HG03103 (cell line): Measurements from ENCODE around the gene HTR5A.

ENCODE experiments used
- ATAC-seq: cut with Tn5 transposase; IDR thresholded peaks from one replicate; pipeline ENCODE4 v1.9.1; 2021; ENCODE audit warnings: low read depth; ENCODE audit not compliant: unreplicated experiment

Gene HTR5A

DNA sequence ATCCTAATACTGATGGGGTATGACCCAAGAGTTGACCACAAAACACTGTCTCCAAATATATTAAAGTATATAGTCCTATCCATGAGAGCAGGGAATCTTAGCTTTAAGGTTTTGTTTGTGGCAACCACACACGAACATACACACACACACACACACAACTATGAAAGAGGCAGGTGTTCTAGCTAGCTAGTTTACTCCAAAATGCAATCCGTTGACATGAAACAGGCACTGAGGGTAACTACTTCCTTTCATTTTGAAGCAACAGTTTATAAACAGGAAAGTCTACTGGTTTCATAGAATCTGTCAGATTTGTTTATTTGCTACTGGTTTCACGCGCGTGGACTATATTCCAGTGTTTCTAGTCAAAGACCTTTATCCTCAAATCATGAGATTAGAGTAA is 14.8 kb downstream of the HTR5A start:
- no peak for ATAC-seq

DNA sequence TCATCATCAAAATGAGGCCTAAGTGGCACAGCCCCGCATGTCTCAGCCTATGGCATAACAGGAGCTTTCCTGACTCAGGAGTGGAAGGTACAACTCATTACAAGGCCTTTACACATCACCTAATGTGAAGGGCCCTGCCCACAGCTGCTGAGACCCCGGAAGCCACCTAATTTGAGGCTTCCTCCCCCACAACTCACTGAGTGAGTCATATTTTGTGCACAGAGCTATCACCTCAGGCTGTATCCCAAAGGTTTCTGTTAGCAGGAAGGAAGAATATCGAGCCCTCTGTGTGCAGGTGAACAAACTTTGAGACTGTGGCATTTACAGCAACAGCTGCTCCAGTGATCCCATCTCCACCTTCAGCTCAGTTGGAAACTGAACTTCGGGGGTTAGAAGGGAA is 20.6 kb downstream of the HTR5A start:
- ATAC-seq = no peak

DNA sequence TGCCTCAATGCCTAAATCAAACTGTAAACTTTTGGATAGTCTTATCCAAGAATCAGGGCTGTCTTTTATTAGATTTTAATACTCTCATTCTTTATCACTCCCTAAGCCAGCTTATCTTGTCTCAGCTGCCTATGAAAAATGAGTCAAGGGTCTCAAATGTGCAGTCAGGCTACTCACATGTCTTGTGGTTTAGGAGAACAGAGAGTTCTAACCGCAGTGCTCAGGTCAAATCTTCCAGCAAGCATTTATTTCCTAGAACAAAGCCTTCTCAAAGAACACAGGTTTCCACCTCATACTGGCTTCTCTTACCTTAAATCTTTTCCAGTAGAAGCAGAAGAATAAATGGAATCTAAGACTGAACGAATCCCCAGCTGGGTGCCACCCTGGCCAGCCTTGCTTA is 23.5 kb downstream of the HTR5A start:
- ATAC-seq = no peak

DNA sequence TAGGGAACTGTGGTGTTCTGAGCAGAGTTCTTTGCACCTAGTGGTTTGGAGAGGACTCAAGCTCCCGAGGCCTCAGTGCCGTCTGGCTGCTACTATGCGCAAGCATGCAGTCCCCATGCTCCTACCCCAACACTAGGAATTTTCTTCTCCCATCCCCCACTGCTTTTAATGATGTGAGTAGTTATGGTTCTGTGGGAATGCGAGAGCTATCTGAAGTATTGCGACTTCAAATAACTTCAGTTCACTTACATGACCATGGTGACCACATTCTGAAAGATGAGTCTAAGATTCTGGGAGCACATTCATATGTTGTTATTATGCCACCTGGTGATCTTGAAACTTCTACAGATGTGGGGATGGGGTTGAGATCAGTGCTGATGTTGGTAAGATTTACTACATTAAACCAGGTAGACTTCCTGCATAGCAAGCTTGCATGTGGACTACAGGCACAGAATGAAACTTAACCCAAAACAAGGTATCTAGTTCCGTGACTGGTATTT is 24.6 kb downstream of the HTR5A start:
- no peak for ATAC-seq

DNA sequence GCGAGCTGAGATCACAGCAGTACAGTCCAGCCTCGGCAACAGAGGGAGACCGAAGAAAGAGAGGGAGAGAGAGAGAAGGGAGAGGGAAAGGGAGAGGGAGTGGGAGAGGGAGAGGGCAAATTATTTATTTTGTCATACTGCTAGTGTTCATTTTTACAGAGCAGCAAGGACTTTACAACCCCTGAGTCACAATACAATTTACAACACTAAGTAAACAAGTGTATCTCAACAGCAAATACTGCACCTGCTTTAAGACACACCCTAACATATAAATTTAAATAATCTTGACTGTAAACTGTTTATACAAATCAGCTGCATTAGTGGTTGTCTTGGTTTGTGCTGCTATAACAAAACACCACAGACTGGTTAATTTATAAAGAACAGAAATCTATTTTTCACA is 27.2 kb downstream of the HTR5A start:
- no peak for ATAC-seq

DNA sequence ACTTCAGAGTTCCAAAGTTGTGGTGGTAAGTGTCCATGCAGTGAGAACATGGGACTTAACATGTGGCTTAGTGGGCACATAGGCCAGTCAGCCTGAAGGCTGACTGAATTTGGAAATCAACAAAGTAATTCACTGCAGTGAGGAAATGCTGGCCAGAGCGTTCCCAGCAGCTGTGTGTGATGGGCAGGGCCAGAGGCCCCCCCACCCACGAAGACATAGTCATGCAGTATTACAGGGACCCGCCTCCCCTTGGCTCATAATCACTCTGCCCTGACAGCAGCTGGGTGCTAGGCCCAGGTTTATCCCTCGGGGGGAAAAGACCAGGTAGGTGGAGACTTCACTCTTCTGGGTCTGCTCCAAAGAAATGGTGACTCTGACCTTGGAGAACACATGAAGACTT is 33.7 kb downstream of the HTR5A start:
- no peak for ATAC-seq

DNA sequence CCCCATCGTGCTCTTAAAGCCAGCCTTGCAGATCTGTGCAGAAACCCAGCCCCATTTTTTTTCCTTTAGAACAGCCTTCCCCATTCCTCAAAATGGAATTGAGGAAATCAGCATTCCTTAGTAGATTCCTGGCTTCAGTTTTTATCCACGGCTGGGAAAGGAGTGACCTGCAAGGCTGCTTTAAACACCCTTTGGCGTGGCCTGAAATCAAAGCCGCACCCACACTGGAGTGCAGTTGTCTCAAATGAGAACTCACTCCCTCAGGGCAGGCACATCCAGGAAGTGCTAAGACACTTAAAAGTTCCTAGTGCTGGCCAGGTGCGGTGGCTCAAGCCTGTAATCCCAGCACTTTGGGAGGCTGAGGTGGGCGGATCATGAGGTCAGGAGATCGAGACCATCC is 34.8 kb downstream of the HTR5A start:
- ATAC-seq = no peak

DNA sequence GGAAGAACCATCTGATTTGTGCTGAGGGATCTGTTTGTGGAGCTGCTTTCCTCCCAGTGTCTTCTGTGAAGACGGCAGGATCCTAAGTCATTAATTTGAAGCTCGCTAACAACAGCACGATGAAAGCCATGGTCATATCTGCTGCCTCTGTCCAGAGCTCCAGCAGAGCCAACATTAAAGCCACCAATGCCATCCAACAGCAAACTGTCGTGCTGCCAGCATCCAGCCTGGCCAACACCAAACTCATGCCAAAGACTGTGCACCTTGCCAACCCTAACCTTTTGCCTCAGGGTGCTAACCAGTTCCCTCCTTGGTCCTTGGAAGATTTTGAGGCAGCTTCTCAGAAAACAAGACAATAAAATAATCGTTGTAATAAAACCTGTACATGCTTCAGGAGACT is 36.2 kb downstream of the HTR5A start:
- ATAC-seq = no peak

DNA sequence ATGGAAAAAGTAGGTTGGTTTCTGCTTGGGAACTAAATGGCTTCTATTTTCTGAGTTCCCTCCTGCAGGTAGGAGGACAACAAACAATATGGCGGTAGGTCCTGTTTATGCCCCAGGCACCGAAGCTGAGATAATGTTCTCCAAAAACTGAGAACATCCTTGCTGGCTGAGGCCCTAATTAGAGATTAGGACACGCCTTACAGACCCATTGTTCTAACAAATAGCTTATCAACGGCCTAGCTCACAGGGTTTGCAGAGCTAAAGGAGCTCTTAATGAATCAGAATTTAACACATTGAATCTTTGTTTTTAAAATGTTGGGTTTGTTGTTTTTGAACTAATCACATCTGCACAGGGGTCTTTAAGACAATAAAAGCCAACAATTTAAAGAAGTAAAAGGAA is 37.0 kb downstream of the HTR5A start:
- no peak for ATAC-seq

DNA sequence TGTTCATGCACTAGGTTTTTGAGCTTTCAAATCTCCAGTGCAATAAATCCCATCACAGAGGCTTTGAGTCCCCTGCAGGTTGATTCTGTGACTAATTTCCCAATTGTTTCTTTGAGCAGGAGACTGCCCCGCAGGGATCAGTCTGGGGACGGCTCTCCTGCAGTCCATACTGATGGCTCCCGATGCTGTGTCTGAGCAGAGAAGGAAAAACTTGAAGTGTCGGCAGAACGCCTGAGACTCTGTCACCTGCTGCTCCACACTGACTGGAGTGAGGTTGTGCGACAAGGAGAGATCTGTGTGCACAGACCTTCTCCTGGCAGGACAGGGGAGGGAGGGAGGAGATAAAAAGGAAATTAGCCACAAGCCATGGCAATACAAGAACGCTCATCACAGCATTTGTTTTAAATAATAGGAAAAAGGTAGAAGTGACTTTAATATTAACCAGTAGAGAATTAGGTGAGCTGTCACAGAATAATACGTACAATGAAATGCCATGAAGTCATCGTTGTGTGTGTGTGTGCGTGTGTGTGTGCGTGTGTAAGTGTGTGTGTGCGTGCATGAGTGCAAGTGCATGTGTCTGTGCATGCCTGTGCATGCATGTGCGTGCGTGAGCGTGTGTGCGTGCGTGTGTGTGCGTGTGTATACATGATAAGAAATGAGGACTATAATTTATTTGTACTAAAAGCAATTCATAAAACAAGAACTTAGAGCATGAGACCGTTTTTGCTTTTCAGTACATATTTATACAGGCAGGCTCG is 38.2 kb downstream of the HTR5A start:
- ATAC-seq = no peak

DNA sequence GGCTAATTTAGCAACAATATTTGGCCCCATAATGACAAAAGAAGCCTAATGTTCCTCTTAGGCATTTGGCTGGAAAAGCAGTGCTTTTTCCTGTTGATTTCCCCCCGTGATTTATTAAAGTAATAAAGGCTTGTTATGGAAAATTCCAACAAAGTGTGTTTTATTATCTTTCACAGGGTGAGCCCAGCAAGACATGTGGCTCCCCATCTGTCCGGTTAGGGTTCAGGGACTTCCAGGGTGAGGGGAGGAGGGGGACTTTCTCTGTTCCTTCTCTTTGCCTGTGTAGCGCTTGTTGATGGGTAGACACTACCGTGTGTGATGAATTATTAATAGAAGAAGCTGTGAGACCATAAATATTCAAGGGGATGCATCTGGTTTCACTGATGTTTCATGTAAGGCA is 39.0 kb downstream of the HTR5A start:
- ATAC-seq = no peak

DNA sequence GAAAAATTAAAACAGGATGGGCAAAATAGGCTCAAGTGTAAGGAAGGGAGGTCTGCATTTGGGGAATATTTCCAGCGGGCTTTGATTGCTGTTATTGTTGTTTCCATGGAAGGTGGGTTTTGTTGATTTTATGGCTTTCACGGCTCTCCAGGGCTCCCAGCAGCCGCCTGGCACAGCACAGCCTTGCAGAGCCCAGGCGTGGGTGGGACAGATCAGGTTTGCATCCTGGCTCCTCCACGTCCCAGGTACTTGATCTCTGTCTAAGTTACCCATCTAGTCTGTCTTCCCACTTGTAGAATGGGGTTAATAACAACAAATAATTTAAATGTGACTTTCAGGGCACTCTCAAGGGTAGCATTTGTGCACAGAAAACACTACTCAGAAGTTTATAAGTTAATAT is 45.2 kb downstream of the HTR5A start:
- ATAC-seq = no peak

DNA sequence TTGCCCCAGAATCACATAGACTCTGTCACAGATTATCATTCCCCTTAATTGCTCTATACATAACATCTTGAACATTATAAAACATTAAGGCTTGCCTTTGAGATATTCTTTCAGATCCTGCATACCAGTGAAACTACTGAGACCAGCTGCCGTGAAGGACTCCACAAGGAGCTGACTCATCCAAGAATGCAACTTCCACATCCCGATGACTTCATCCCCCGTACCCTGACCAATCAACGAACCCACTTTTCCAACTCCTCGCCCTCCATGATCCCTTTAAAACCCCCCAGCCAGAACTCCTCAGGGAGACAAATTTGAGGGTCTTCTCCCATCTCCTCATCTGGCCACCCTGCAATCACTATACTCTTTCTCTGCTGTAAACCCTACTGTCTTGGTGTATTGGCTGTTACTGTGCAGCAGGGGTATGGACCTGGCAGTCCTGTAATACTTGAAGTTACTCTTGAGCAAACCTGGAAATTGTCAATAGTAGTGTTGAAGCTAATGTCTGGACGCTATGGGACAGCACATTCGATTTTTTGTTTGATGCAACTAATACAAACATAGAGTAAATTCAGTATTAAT is 49.8 kb downstream of the HTR5A start:
- ATAC-seq = no peak

DNA sequence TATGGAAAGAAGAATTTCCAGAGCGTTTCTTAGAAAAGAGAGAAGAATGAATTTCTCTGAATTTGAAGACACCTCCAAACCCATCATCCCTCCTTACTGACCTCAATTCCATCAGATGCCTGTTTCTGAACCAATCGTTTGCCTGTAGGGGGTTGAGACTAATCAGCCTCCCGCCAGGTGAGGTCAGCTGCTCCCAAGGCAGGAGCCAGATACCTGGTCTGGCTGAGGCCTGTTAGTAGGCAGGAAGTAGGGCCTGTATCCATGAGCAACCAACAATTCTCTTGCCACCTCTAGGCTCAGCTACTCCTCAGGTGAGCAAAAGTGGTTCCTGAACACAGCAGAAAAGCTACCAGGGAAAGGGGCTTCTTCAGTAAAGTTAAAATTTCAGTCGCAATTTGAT is 50.3 kb downstream of the HTR5A start:
- ATAC-seq = no peak

DNA sequence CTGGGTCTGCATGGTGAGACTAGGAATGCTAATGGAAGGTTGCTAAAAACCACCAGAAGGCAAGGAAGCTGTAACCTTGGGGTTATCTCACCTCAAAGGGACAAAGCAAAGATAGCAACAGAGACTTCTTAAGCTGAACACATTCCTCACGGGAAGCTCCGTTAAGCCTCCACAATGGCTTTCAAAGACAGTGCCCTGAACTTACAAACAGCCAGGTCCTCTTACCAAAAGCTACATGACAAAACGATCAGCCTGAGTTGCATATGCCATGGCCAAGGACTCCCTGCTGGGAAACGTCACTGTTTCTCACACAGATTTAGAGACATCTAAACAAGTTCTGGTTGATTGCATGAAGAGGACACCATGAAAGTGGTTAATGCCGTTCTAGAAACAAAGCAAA is 52.7 kb downstream of the HTR5A start:
- no peak for ATAC-seq

DNA sequence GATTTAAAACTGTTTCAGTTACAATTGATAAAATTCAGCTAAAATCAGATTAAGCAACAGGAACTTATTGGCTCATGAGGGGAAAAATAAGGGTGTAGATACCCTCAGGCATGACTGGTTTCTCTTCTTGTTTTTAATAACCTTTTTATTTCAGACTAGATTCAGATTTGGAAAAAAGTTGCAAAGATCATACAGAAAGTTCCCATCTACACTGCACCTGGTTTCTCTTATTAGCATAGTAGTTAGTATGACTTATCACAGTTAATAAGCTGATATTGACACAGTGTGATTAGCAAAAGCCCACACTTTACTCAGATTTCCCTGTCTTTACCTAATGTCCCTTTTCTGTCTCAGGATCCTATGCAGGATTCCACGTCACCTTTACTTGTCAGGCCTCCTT is 53.3 kb downstream of the HTR5A start:
- no peak for ATAC-seq

DNA sequence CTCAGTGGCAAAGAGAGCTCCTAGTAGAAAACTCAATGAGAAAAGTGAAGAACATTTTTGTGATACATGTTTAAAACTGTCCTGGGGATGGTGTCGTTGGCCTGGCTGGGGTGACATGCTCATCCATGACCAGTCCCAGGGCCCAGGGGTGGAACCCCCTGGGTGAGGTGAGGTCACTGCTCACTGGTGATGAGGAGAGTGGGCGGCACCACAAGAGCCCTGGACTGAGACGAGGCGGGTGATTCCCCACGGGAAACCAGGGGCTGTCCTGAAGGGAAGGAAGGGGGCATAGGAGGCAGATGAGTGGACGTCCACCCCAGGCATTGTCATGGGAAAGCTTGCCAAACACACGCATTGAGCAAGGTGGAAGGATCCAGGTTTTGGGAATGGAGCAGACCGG is 54.6 kb downstream of the HTR5A start:
- ATAC-seq = no peak

DNA sequence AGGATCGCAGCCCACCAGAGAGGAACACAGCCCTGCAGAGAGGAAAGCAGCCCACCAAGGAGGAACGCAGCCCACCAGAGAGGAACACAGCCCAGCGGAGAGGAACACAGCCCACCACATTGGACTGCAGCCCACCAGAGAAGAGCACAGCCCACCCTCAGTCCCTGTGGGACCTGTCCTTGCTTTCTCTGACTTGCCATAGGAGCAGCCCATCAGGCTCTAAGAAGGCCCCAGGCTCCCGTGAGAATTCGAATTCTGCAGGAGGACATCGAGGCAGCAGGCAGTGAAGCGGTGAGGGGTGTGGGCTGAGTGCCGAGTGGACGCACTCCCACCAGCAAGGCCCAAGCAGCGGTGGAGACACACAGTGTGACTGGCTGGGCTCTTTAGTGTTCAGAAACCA is 59.1 kb downstream of the HTR5A start:
- ATAC-seq = no peak

DNA sequence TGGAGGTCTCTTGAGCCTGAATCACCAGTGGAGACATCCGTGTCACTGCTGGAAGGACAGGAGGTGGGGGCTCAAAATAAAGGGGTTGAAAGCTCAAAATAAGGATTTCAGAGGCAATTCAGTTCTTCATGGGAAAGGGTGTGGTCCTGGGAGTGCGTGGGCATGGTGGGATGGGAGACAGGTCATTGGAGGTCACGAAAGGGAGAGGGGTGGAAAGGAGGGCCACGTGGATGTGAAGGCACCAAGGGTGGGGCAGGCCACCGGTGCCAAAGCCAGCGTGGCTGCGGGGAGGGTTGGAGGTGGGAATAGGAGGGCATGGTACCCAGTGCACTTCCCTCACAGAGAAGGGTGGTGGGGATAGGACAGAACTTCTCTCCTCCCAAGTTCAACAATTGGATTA is 59.7 kb downstream of the HTR5A start:
- no peak for ATAC-seq

DNA sequence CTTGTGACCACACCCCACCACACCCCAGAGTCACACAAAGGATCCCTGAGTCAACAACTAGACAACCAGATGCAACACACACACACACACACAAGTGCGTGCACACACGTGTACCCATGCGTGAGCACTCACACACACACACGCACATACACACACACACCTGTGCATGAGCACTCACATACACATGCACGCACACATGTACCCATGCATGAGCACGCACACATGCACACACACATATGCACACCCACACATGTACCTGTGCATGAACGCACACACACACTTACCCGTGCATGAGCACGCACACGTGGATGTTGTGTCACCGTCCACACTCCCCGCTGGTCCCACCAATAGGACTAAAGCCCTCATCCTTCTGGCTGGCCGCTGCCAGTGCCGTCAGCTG is 60.4 kb downstream of the HTR5A start:
- ATAC-seq = no peak

DNA sequence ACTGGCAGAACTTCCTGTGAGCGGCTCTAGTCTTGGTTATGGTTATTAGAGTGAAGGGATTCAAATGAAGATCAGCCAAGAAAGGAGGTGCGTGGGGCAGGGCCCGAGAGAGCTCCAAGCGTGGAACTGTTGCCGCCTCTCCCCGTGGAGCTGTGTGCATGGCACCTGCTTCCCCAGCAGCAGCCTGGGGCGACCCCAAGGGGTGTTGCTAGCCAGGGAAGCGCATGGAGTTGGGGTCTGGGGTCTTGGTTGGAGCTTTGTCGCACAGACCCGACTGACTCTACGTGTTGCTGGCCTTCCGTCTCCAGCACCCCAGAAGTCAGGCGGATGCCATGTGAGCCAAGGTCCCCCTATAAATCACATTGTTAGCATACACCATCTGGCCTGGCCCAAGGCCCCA is 61.0 kb downstream of the HTR5A start:
- no peak for ATAC-seq

DNA sequence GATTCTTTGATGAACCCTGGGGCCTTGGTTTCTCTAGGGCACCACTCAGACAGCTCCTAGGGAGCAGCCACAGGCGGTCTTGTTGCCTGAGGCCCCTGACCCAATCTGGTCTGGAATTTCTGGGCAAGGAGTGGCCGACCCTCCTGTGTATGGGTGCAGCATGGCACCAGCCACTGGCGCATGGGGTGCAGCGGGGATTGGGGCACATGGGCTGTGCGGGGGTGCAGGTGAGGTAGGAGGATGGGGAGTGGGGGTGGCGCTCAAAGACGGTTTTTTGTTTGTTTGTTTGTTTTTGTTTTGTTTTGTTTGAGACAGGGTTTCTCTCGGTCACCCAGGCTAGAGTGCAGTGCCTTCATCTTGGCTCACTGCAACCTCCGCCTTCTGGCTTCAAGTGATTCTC is 62.3 kb downstream of the HTR5A start:
- no peak for ATAC-seq
